ENCODE data around the gene GDPGP1.

The GDPGP1 gene

GRCh38 chr15:90270502-90271150 lies 36.6 kb downstream of the GDPGP1 start:
- no peak for TF ChIP-seq USF1 (IDR thresholded peaks at IDR 0.05)

GRCh38 chr15:90271459-90272166 lies 37.6 kb downstream of the GDPGP1 start:
- TF ChIP-seq USF1 (IDR thresholded peaks at IDR 0.05) (no peak), TAF1 (IDR thresholded peaks at IDR 0.05; ENCODE audit: low read depth) (no peak), EP300 (IDR thresholded peaks at IDR 0.05; ENCODE audit: borderline replicate concordance) (no peak), YY1 (IDR thresholded peaks at IDR 0.05; ENCODE audit: low read depth) (no peak), NFIC (IDR thresholded peaks at IDR 0.05) (no peak), TEAD4 (IDR thresholded peaks at IDR 0.05) (no peak), EGR1 (IDR thresholded peaks at IDR 0.05) (no peak), REST (IDR thresholded peaks at IDR 0.05; ENCODE audit: low read depth) (no peak), RAD21 (IDR thresholded peaks at IDR 0.05; ENCODE audit: low read depth) (no peak), ZBTB7A (IDR thresholded peaks at IDR 0.05; ENCODE audit: low read depth) (no peak), FOXM1 (IDR thresholded peaks at IDR 0.05; ENCODE audit: borderline replicate concordance, low read depth) (no peak), CREB1 (IDR thresholded peaks at IDR 0.05; ENCODE audit: low read depth) (no peak), TCF12 (IDR thresholded peaks at IDR 0.05; ENCODE audit: low read depth) (no peak), MAX (IDR thresholded peaks at IDR 0.05) (no peak), CEBPB (IDR thresholded peaks at IDR 0.05) (no peak)

GRCh38 chr15:90286678-90287077 lies 52.7 kb downstream of the GDPGP1 start:
- TF ChIP-seq RAD21 (IDR thresholded peaks at IDR 0.05; ENCODE audit: low read depth) (peak; percentile 64), FOXM1 (IDR thresholded peaks at IDR 0.05; ENCODE audit: borderline replicate concordance, low read depth) (no peak)

- TF ChIP-seq RAD21 (IDR thresholded peaks at IDR 0.05; ENCODE audit: low read depth) (no peak), CEBPB (IDR thresholded peaks at IDR 0.05) (no peak), EGR1 (IDR thresholded peaks at IDR 0.05) (no peak), TCF12 (IDR thresholded peaks at IDR 0.05; ENCODE audit: low read depth) (no peak), MAX (IDR thresholded peaks at IDR 0.05) (no peak), EP300 (IDR thresholded peaks at IDR 0.05; ENCODE audit: borderline replicate concordance) (no peak), YY1 (IDR thresholded peaks at IDR 0.05; ENCODE audit: low read depth) (no peak), USF1 (IDR thresholded peaks at IDR 0.05) (no peak), REST (IDR thresholded peaks at IDR 0.05; ENCODE audit: low read depth) (no peak), TEAD4 (IDR thresholded peaks at IDR 0.05) (no peak), ZBTB7A (IDR thresholded peaks at IDR 0.05; ENCODE audit: low read depth) (no peak), CREB1 (IDR thresholded peaks at IDR 0.05; ENCODE audit: low read depth) (no peak), TAF1 (IDR thresholded peaks at IDR 0.05; ENCODE audit: low read depth) (no peak), FOXM1 (IDR thresholded peaks at IDR 0.05; ENCODE audit: borderline replicate concordance, low read depth) (no peak), NFIC (IDR thresholded peaks at IDR 0.05) (no peak)
Observed at GRCh38 chr15:90287101-90287500, 53.1 kb downstream of the GDPGP1 start.

GRCh38 chr15:90287946-90288345 lies 53.9 kb downstream of the GDPGP1 start:
- TF ChIP-seq CREB1 (IDR thresholded peaks at IDR 0.05; ENCODE audit: low read depth) (no peak), EGR1 (IDR thresholded peaks at IDR 0.05) (no peak), ZBTB7A (IDR thresholded peaks at IDR 0.05; ENCODE audit: low read depth) (no peak), TCF12 (IDR thresholded peaks at IDR 0.05; ENCODE audit: low read depth) (no peak), REST (IDR thresholded peaks at IDR 0.05; ENCODE audit: low read depth) (no peak), EP300 (IDR thresholded peaks at IDR 0.05; ENCODE audit: borderline replicate concordance) (no peak)

All from Ishikawa (cell line).